Left renal pelvis (tissue), 4 donors: ENCODE data around the gene GAMT. TPM values are rescaled to one million over a fixed set of nuclear protein-coding genes. Genes with fewer than 3 reads are reported as not detected.
"Not testable (repeated sequence)": the region's sequence is repeated elsewhere in the genome, so short reads cannot be mapped to it uniquely, and the experiment has no call there.

Experiments used
- DNase-seq, 4 donors: peaks; one replicate each; pipeline ENCODE4 v3.0.0-alpha.2; 2013; ENCODE audit warnings: low read depth in 4 of 4, low spot score in 3 of 4
- polyA plus RNA-seq, 4 donors: library from polyadenylated mRNA; unstranded; fragments of 120-200 nt; gene quantifications; one replicate each; pipeline ENCODE4 v1.2.1, GENCODE V29; 2013; ENCODE audit not compliant: insufficient read length in 4 of 4

GAMT gene
- polyA plus RNA-seq, 4 donors, result 24.2 to 37.3 (median 30.3) TPM

DNA sequence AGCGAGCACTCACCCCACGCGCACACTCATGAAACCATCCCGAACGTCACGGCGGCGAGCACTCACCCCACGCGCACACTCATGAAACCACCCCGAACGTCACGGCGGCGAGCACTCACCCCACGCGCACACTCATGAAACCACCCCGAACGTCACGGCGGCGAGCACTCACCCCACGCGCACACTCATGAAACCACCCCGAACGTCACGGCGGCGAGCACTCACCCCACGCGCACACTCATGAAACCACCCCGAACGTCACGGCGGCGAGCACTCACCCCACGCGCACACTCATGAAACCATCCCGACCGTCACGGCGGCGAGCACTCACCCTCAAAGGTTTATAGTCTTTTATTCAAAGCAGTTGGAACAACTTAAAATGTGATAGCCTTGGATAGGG is 18.7 kb upstream of the GAMT start:
- DNase-seq, result not testable (repeated sequence)

DNA sequence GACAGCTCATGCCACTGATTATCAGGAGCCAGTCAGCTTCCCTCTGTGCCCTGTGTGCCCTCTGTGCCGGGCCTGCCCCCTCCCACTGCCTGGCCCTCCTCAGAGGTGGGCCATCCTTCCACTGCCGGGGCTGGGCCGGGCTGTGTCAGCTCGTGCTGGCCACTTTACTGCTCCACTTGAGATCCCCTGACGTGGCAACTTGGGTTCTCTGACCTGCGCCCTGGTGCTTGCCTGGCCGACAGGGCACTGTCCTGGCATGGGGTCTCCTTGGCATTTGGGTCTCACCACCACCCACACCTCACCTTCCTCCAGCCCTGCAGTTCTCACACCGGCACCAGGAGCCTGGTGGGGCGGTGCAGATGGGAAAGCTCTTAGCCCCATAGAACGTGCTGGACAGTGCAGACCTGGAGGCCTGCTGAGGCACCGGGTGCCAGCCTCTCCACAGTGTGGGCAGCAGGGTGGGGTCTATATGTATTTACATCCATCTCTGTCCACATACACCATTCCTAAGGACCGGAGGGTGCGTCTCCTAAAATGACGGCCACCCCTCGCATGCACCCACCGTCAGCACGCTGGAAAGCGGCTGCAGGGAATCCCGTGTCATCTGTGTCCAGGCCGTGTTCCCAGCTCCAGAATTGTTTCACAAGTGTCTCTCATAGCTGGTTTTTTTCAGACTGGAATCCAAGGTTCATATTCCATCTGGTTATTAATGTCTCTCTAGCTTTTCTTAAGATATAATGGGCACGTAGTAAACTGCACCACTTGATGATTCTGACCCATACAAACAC is 17.8 kb upstream of the GAMT start:
- DNase-seq, result no peak

DNA sequence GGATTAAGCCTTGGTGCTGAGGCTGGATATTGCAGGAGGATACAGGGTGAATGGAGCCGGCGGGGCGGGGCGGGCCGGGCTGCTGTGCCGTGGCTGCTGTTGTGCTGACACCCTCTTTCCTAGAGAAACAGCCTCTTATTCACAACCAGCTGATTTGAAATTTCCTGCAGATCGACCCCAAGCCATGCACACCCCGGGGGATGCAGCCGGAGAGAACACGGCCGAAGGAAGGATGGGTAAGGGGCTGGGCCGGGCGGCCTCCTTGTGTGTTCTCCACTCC is 17.1 kb upstream of the GAMT start:
- DNase-seq, result no peak

DNA sequence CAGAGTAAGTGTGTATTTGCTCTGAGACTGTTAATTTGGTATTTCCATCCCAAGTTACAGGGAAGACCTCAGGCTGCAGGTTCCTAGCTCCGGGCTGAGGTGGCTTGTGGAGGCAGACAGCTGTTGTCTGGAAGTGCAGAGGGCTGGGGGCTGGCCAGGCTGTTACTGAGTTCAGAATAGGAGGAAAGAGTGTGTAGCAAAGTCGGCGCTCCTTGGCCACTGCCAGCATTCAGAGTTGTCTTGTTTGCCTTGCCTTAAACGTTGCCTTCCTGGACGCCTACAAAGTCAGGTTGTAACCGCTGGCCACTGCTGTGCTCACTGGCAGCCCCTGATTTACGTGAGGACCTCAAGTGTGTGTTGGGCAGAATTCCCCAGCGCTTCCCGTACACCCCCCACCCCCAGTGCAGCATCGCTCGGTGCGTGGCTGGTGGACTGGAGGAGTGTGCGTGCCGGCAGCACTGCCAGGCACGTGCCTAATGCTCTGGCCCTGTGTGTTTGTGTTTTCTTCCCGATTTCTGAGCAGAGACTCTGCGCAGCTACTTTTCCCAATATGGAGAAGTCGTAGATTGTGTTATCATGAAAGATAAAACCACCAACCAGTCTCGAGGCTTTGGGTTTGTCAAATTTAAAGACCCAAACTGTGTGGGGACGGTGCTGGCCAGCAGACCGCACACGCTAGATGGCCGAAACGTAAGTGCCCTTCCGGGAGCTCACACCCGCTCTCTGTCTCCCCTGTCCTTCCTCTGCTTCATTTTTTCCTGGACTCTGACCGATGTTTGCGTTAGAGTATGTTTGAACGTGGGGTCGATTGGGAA is 16.5 kb upstream of the GAMT start:
- no peak for DNase-seq

DNA sequence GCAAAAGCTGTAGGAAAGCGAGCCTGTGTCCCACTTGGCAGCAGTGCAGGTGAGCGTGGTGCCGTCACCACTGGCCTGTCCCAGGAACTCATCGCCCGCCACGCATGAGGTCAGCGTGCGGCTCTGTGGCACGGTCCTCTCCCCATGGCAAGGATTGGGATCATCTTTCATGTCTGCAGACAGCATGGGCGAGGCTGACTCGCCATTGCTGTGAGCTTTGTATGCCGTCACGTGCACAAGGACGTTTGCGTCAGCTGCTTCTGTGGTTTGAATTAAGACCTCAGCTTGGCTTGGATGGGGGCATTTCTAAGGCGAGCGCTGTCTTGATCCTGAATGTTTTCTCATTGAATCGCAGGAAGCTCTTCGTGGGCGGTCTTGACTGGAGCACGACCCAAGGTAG is 15.8 kb upstream of the GAMT start:
- DNase-seq, result no peak

DNA sequence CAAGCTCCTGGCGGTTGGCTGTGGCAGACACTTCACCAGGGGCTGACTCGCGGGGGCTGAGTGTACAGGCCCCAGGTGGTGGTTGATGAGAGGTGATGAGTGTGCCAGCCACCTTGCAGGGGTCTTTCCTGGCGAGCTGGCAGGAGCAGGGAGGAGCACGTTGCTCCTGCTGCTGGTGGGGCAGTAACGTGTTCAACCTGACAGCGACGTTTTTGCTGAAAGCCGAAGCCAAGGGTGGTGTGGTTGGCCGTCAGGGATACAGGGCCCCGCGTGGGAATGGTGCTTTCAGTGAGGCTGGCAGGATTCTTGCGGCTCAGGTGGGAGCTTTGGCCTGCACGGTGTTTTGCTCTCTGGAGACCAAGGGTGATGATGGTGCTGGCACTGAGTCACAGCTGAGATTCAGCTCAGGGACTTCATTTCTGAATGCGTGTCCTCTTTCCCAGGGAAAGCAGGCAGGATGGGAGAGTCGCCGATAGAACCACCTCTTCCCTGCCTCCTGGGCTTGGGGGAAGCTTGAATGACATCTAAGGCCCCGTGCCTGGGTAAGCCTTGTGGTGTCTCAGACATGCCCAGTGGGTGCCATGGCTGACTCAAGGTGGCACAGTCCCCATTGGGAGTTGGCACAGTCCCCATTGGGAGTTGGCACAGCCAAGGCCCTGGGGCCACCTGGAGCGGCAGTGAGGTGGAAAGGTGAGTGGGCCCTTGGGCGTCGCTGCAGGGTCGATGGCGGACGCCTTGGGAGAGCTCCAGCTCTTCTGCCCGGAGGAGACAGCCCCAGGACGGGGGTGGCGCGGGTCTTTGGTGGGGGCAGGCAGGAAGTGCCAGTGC is 14.9 kb upstream of the GAMT start:
- DNase-seq, result no peak

DNA sequence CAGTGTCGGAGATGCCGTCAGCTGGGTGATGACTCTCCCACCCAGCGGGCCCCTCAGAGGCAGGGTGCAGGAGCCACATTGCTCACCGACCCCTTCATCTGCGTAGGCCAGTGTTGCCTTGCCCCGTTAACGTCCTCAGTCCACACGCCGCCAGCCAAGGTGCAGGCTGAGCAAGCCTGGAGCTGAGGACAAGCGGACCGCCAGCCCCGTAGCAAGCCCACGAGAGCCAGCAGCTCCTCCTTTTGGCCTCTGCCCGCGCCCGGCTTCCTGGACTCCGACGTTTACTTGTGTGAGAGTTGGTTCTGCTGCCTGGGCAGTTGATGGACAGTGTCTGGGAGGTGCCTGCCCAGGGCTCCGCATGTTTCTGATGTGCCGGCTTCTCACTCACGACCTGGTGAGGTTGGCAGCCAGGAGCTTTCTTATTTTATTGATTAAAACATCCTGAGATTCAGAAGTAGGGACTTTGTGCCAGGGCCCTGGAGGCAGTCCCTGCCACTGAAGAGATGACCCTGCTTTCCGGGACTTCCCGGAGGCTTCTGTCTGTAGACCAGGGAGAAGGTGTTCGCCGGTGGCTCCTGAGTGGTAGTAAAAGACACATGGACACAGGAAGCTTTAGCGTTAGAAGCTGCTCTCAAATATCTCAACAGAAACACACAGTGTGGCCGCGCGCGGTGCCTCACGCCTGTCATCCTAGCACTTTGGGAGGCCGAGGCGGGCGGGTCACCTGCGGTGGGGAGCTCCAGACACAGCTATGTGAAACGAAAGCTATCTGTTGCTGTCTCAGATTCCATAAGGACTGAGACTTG is 11.9 kb upstream of the GAMT start:
- DNase-seq, result no peak

DNA sequence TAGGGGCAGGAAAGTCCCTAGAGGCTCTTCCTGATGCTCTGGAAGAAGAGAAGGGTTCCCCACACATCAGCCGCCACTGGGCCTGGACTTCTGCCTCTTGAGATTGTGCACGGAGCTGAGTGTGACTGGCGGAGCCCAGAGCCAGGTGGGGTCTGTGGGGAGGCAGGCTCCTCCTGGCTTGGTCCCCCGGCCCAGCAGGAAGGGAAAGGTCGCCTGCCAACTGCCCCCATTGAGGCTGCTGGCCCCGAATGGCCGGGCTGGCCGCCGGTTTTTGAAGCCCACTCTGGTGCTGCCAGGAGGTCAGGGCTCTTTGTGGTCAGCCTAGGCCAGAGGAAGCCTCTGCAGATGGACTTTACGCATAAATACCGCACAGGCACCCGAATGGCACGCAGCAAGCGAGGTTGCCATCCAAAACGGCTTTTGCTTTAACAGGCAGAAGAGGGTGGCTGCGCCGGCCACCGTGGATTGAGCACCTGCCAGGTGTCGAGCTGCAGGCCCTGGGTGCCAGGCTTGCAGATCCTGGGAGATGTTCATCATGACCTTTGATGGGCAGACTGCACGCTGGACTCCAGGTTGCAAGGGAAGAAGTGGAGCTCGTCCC is 11.1 kb upstream of the GAMT start:
- no peak for DNase-seq

DNA sequence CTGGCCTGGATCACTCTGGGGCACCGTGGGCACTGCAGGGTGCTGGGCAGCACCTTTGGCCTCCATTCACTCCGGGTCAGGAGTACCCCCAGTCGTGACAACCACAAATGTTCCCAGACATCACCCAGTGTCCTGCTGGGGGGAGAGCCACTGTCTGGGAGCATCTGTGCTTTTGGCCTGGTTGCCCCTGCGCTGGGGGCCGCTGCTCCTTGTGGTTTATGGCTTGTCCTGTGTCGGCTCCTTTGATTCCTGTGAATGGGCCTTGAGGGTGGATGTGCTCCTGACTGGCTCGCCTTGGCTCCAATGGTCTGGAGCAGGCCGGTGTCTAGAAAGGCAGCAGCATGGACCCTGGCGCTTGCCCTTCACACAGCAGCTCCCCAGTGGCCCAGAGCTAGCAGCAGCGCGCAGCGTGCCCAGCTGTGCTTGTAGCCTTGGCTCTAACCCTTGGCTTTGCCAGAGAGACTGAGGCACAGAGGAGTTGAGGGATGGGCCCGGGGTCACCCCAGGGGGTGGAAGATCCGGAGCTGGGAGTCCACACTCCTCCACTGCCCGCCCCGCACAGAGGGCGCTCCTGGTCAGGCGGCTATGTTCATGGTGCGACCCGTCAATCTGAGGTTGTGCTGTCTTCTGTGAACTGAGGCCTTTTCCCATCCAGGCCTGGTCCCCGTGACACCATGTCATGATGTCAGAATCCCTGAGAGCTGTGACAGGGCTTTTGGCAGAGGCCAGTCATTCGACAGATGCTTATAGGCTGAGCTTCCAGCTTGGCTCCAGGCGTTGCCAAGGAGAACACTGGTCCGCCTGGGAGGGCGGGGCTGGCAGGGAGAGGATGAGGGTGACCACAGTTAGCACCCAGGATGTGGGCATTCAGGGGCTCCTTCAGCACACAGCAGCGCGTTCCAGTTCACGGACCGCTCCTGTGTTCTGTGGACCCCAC is 10.2 kb upstream of the GAMT start:
- no peak for DNase-seq

DNA sequence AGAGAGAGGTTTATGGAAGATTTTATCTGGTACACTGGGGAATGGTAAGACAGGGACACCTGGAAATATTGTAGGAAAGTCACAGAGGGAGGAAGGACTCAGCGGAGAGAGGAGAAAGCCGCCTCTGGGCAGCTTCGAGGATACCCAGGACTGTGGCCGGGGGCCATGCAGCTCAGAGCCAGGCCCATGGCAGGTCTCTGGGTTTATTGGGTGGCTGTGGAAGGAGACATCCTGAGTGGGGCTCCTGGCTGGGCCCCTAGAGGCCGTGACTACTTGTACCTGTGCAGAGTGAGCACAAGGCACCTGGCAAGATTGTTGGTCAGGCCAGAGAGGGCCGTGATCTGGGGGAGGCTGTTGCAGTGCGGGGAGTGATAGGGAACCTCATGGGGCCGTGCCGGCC is 9.4 kb upstream of the GAMT start:
- DNase-seq, result no peak

DNA sequence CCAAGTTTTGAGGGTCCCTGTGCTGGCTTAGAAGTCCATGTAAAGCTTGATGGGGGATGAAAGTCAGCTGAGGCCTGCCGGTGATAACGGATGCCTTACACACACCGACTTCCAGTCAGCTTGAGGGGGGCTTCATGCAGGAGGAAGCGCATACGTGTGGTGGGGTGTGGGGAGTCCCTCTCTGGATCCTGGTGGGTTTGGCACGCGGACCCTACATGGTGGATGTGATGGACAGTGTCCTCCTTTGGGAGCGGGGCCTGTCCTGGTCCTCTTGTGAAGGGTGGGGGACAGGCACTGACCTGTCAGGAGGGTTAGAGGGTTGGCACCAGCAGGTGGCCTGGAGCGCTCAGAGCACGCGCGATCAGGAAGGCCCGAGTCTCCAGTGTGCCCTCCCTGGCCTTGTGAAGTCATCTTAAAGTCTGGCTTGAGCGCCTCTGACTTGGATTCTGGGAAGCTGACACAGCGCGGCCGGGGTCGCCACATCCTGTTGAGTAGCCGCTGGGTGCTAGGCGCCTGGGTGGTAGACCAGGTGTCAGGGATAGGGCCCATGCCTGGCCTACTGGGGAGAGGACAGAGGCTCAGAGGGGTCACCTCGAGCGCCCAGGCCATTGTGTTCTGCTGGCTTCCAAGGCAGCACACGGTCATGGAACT is 8.9 kb upstream of the GAMT start:
- DNase-seq, result no peak

DNA sequence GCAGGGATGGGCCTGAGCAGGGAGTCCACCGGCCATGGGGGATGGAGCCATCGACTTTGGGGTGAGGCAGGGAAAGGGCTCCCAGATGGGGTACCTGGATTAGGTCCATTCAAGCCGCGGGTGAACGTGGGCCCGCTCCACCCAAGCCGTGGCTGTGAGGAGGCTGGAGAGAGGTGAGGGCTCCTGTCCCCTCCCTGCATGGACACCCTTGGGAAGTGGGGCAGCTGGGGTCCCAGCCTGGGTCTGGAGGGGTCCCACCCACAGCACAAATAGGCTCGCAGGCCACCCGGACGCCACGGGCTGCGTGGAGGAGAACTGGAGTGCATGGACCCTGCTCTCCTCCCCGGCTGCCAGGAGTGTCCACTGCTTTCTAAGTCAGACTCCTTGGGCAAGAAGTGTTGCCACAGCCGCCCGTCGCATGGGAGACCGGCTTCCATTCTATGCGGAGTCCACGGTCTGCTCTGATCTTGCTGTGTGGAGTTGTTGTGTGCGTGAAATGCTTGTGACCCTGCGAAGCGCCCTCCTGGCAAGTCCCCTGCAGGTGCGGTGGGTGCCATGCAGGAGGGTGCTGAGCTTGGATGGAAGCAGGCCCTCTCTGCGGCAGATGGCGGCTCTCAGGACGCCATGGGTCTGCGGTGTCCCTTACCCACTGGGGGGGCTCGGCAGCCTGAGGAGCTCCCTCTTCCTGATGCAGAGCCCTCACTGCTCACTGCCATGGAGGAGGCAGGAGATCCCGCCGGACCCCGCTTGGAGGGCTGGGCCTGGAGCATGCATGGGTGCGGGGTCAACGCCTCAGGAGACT is 8.1 kb upstream of the GAMT start:
- no peak for DNase-seq

DNA sequence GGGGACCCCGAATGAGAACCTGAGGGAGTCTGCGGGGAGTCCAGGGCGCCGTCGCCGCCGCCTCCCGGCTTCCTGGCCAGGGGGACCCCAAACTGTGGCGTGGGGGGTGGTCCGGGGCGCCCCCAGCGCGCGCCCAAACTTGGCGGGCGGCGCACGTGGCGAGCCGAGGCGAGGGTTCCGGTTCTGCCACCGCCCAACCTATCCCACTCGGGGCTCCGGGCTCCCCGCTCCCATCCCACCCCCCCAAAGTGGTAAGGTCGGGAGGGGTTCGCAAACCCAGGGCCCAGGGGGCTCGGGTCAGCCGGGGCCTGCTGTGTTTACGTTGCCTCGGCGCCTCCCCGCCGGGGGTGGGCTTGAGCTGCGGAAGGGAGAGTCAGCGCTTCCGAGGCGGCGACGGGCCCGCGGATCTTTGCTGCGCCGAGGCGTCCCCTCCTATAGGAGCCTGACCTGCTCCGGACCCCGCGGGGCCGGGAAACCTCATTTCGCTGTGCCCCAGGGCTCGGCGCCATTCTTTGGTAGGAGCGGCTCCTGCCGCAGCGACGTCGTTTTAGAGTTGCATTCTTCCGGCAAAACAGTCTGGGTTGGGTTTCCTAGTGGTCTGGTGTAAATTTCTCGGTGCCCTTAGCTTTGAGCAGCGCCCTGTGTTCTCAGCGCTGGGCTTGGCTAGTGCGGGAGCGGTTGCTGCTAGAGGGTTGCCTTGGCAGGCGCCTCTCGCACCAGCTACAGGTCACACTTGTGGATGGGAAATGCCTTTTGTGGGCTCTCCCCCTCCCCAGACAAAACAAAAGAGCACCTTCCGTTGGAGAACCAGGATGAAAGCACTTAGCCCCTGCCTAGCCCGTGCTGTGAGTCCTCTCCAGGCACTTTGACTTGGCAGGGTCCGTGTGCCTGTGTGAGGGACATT is 7.2 kb upstream of the GAMT start:
- DNase-seq, result no peak

DNA sequence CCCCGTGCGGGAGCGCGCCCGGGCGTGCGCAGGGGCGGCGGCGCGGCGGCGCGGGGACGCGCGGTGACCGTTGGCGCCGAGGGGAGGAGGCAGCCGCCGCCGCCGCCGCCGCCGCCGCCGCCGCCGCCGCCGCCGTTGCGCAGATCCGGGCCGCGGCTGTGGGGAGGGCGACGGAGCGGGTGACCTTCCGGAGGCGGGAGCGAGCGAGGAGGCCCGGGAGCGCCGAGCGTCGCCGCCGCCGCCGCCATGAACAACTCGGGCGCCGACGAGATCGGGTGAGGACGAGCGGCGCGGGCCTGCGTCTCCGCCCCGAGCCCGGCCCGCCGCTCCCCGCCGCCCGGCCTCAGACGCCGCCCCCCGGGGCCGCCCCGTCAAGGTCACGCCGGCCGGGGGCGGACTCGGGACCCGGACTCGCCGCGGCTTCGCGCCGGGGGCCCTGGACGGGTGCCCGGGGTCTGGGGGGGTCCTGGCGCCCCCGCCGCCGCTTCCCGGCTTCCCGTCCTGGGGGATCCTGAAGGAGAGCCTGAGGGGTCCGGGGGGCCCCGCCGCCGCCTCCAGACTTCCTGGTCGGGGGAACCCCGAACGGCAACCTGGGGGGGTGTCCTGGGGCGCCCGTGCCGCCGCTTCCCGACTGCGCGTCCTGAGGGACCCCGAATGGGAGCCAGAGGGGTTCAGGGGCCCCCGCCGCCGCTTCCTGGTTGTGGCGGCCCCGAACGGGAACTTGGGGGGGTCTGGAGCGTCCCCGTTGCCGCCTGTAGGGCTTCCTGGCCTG is 6.4 kb upstream of the GAMT start, which contains the start of gene DAZAP1:
Gene DAZAP1, plus strand, starts transcription at position 59 of the 772 bp plus-strand sequence. Its CDS starts 188 bp downstream, at position 247.
- DNase-seq, result no peak

DNA sequence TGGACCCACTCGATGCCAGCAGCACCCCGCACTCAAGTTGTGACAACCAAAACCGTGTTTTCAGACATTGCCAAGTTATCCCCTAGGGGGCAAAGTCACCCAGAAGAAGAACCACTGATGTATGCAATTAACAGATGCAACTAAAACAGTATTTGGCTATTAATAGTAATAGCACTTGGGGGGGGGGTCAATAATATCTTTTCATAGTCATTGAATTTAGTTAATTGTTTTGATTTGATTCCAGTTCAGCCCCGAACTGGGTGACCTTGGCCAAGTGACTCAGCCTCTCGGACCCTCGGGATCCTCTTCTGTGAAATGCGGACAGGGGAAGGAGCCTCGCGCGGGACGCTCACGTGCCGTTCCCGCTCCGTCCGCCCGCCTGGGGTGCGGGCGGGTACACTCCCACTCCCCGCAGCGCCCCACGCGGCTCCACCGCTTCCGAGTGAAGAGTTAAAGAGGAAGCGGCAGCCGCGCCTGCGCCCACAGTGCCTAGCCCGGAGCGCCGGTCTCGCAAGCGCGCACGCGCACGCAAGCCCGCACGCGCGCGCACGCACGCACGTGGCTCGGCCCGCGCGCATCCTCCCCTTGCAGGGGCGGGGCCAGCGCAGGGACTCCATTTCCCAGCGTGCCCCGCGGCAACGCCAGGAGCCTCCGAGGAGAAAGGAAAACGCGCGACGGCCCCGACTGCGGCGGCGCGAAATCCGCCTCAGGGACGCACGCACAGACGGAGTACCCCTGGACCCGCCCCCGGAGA is 5.6 kb upstream of the GAMT start:
- DNase-seq, result peak; percentile 92 to 98 (median 96)
